NCI-H82 (cell line): ENCODE data around the gene IFITM10.

ENCODE experiments used
- DNase-seq: peaks from one replicate; lab custom pipeline; 2025; lab: John Stamatoyannopoulos, UW

IFITM10 gene

DNA sequence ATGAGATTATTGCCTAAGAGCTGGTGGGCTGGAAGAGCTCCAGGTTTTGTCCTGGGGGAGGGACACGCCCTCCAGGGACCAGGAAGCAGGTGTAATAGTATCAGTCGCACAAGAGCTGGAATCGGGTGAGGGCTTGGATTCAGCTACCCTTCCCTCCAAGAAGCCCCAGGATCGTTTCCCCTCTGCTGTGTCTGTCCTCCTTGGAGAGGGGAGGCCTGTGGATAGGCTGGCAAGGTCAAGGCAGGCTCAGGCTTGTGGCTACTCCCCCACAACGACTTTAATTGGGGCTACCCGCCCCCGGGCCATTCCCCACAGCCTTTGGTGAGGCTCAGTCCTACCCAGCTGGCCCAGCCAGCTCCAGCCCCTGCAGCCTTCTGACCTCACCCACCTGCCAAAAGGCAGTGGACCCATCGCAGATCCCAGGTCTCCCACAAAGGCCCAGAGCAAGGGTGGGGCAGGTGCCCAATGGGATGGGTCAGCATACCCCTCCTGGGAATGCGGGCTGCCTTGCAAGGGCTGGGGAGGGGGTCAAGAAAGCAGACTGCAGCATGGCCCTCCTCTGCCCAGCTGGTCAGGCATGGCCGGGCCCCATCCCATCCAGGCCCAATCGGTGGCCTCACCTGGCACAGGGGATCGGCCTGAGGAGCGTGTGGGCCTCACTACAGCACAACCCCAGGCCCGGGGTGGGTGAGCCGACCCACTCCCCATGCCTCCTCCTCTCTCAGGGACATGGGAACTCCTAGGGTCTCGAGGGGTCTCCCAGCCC lies 12.3 kb upstream of the IFITM10 start:
- peak; percentile 56 for DNase-seq

DNA sequence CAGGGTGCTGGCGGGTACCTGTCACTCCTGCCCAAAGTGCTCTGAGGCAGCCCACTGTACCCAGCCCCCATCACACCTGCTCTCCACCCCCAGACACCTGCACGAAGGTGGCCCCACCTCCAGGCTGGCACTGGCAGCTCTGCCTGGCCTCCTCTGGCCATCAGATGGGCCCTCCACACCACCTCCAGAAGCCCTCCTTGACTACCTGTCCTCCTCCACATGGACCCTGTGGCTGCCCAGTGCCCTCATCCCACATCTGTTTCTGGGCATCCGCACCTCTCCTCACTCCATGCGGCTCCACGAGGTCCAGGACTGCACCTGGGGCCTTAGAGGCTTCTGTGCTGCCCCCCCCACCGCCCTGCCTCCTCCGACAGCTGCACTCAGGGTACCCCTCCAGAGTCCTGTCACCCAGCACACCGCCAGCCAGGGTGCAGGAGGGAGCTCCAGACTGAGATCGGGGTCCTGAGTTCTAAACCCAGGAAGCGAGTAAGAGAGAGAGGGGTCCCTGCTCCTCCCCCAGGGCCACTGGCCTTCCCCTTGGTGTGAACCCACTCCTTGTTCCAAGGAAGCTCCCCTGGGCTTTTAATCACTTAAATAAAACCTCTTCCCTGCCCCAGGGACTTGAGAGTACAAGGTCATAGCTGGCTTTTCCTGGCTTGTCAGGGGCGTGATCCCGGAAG lies 11.6 kb upstream of the IFITM10 start:
- DNase-seq, result no peak

DNA sequence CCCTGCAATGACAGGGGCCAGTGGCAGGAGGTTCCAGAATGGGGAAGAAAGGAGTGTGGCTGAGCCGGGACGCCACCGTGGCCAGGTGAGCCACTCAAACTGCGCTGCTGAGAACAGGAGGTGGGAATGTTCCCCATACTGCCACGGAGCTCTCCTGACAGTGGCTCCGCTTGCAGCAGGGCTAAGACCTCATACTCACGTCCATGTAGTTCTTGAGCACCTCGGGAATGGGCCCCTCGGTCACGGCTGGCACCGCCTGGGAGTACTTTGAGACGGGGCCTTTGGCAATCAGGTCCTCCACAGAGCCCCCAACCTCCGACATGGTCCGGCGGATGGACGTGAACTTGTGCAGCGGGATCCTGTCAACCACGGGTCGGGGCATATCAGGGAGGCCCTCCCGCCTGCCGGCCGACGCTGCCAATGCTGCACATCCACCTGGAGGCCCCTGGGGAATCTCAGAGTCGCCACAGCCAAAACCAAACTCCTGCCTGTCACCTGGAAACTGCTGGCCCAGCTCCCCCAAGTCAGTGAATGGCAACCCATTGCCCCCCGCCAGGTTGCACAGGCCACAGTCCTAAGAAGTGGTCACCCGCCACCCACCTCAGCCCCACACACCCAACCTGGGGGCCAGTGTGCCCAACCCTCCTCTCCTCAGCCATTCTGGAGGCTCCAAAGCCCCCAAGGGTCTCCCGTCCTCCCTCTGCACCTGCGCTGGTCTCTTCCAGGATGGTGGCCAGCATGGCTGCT lies 10.9 kb upstream of the IFITM10 start:
- DNase-seq, result no peak

DNA sequence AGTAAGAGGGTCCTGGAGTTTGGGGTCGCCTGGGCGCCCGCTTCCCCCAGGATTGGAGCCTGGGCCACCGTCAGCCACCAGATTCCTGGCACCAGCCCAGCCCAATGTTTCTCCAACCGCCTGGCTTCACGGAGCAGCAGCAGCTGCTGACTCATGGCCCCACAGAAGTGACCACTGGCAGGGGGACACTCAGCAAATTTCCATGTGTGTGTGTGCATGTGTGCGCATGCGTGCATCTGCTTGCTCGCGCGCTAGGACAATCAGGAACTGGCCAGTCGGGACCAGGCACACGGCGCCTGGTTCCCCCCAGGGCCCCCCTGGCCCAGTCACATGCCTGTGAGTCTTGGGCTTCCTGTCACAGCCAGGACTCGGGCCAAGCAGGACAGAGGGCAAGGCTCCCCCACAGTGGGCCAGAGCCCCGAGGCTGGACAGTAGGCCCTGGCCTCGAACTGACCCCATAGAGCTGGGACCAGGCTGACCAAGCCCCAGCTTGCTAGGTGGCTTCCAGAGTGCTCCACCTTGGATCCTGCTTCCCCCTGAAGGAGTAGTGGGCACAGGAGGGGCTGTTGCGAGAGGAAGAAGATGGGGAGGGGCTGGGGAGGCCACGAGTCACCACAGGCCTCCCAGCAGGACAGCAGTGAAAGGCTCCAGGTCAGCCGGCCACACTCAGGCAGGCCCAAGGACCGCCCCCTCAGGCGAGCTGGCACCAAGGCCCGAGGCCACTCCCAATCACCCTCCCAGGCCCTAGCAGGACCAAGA lies 10.1 kb upstream of the IFITM10 start:
- DNase-seq, result no peak

DNA sequence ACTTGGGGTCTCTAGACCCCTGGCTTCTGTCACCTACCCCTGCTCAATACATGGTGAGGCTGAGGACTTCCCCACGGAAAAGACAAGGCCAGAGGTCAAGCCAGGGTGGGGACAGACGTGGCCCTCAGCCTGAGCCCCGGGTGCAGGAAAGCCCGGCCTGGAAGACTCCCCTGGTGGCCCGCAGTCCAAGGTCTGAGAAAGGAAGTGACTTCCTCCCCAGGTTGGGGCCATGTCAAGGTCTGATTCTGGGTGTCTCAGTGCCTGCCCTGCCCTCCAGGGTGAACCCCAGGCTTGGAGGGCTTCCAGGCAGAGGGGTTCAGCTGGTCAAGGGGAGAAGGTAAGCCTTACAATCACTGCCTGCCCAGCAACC lies 9.4 kb upstream of the IFITM10 start:
- DNase-seq, result no peak

DNA sequence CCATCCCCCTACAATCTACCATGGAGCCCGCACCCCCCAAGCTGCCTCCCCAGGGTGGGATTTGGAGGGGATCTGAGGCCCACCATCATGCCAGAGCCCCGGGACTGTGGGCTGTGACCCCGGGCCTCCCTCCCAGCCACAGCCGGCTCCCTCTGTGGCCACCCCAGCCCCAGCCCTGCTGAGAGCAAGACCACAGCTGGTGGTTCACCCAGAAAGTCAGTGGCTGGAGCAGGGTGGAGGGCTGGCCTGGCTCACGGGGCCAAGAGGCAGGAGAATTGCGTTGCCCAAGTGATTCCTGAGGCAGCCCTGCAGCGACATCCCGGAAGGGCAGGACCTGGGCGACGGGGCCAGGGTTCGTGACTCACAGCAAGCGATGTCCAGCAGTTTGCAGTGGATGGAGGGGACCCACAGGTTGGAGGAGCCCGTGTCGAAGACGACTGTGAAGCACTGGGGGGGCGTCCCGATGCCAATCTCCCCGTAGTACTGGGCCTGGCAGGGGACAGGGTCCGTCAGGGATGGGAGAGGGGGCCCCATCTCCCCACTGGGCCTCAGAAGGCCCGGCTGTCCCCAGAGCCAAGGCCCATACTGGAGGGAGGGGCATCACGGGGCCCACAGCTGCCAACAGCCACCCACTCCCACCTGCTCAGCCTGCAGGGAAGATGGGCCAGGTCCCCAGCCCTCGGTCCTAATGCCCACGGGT lies 8.9 kb upstream of the IFITM10 start:
- DNase-seq, result no peak

DNA sequence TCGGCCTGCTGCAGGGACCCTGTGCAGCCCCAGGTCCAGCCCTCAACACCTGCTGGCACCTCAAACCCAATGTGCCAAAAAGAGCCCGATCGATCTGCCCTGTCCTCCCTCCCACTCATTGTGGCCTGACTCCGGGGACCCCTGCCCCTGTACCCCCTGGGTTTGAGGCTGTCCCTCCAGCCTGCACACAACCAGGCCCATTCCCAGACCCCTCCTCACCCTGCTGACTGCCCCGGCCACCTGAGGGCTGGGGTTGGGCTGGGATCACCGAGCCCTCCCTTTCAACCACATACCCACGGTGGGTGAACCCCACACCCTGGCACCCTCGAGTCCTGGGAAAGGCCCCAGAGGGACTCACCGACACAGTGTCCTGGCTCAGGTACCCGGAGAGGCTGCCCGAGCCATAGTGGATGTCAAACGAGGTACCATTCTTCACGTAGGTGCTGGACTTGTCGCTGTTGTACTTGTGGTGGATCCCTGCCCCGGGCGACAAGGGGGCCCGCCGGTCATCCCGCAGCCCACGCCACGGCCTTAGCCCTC lies 8.3 kb upstream of the IFITM10 start:
- no peak for DNase-seq

DNA sequence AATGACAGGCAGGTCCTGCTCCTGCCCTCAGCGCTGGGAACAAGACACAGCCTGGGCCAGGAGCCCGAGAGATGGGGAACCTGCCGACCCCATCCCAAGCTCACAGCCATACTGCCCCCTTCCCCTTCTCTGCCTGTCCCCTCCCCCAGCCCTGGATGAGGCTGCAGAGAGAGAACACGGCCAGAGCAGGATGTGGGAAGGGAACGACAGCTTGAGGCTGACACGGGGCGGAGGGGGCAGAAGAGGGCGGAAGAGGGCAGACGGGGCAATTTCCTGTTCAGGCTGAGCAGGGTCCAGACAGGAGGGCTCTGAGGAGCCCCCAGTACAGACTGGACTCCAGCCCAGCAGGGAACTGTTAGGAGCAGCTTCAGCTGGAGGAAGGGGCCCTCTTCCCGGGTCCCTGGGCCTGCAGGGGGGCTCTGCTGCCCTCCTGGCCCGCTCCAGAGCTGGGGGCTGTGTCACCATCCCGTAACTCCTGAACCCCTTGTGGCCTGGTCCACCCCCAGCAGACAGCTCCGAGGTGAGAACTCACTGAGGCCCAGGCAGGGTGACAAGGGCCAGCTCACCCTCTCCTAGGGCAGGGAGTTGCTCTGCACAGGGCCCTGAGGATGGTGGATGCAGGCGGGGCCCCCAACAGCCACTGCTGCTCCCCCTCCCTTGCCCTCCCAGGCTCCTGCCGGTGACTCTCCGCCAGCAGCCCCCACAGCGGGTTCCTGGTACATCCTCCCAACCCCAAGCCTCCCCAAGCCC lies 7.6 kb upstream of the IFITM10 start:
- DNase-seq, result no peak

DNA sequence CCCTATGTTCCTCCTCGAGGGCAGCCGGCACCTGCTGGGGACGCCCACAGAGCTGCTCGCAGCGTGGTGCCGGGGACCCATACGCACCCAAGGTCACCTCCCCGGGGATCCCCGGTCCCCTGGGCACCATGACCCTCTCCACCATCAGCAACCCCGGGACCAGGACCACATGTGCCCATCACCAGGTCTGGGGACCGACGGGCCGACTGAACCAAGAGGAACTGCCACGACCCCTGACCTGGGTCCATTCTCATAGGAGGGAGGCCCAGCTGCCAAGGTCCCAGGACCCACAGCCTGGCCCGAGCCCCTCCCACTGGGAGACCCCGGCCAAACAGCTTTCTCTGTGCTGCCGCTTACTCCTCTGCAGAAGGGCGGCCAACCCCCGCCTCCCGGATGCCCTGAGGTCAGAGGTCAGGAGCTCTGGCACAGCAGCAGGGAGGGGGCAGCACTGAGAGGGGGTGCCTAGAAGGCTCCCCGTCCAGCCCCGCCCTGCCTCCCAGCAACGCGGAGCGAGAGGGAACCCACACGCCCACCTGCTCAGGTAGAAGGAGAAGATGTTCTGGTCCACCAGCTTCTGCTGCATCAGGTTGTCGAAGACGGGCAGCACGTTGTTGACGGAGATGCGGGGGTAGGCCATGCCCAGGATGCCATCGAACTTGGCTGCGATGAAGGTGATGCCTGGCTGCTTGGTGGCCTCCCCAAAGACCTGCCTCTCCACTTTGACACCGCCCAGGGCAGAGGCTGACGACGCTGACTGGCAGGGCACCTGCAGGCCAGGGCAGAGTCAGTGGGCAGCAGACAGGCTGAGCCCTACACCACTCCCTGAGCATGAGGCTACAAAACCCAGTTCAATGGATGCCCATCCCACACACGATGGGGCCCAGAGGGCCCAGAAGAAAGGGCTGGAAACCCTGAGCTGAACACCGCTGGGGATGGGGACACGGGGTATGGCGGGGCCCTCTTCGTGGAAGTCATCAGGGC lies 6.7 kb upstream of the IFITM10 start:
- no peak for DNase-seq

DNA sequence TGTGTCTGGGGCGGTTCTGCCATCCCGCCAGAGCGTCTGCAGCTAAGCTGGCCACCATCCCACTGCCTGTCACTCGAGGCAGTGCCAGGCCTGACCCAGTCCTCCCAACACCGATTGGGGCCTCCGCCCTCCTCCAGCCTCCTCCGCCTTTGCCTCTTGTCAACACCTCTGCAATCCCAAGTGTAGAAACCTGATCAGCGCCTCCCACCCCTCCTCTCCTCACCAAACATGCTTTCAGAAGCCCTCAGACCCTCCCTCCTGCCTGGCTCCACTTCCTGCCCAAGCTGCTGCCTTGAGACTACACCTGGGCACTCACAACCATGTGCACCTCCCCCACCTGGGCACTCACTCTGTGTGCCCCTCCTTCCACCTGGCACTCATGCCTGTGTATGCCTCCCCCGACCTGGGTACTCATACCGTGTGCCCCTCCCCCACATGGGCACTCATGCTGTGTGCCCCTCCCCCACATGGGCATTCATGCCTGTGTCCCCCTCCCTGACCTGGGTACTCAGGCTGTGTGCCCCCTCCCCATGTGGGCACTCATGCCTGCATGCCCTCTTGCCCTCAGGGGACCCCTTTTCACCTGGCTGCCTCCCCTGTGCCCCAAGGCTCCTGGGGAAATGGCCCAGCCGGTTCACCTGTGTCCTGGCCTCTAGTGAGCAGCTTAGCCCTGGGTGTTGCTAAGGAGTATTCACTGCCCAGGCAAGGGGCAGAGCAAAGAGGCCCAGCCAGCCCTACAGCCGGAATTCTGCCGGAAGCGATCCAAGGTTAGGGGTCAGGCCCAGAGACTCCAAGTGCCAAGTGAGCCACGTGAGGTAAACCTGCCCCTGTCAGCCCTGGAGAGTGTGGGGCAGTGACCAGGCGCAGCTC lies 5.5 kb upstream of the IFITM10 start:
- no peak for DNase-seq

DNA sequence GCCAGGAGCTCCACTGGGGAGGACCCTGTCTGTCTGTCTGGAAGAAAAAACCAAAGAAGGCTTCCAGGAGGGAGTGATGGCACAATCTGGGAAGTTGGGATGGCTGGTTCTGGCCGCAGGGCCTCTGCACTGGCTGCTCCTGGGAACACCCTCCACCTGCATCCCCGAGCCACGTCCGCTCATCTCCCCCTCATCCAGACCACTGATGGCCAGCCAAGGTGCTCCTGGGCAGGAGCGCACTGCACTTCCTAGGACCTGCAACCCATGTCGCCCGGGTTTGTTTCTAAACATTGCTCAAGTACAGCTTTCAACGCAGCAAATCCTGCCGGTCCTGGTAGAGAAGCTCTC lies 4.9 kb upstream of the IFITM10 start:
- no peak for DNase-seq

DNA sequence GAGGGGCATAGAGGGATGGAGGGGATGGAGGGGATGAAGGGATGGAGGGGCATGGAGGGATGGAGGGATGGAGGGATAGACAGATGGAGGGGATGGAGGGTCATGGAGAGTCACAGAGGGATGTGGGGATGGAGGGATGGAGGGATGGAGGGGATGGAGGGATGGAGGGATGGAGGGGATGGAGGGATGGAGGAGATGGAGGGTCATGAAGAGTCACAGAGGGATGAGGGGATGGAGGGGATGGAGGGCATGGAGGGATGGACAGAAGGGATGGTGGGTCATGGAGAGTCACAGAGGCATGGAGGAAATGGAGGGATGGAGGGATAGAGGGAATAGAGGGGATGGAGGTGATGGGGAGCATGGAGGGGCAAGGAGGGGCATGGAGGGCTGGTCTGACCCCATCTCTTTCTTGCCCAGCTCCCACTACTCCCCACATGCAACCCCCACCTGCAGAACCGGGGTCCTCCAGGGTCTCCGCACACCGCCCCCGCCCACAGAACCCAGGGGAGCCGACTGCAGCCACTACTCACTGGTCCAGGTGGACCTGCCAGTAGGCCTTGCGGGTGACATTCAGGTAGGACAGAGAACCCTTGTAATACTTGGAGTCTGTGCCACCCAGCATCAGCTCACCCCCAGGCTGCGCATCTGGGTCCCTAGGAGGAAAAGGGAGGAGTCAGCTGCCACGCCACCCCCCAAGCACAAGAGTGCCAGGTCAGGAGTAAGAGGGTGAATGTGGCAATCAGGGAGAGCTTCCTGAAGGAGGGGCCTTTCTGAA lies 4.2 kb upstream of the IFITM10 start:
- no peak for DNase-seq

DNA sequence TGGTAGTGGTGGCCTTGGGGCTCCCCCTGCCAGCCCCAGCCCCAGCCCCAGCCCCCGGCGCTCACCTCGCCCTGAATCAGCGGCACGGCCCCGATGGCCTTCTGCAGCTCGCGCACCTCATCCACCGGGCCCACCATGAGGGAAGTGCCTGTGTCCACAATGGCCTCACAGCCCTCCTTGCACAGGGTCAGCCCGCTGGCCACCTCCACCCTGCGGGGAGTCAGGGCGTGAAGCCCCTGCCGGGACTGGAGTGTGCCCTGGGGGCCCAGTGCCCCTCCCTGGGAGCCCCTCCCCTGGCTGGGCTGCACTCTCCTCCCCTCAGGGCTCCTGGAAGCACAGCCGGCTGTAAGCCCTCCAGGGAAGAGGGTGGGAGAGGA lies 3.5 kb upstream of the IFITM10 start:
- DNase-seq, result no peak

DNA sequence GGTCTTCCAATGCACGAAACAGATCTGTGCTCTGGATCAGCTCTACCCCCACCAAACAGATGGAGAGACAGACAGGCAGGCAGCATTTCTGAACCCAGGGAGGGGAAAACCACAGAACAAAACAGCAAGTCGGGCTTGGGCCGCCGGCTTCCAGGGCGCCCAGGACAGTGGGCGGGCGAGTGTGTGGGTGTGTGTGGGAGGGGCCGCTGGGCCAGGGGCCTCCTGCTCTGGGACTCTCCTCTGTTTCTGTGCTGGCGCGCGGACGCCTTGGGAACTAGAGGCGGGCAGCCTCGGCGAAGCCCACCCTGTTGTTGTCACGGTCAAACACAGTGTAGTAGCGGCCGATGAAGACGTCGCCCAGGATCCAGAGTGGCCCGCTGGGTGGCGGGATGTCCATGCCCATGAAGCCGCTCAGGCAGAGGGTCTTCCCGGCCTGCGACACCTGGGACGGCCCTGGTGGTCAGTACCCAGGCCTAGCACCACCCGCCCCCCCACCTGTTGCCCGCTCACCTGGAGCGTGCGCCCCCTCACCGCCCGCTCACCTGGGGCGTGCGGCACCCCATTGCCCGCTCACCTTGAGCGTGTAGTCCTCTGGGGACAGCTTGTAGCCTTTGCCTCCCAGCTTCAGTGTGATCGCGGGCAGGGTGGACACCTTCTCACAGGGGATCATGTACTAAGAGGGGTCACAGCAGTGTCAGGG lies 3.0 kb upstream of the IFITM10 start:
- DNase-seq, result no peak

DNA sequence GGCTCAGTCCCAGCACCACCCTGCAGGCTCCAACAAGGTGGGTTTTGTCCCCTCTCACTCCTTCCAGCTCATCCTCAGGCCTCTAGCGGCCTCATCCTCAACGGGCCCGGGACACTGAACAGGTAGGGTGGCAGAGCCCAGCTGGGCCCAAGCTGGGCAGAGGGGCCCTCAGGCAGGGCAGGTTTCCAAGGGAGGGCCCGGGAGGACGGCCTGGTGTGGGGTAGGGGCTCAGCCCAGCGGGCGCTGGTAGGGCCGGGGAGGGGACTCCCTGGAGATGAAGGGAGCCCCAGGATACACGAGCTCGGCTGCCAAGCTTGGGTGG lies 2.5 kb upstream of the IFITM10 start:
- DNase-seq, result no peak

DNA sequence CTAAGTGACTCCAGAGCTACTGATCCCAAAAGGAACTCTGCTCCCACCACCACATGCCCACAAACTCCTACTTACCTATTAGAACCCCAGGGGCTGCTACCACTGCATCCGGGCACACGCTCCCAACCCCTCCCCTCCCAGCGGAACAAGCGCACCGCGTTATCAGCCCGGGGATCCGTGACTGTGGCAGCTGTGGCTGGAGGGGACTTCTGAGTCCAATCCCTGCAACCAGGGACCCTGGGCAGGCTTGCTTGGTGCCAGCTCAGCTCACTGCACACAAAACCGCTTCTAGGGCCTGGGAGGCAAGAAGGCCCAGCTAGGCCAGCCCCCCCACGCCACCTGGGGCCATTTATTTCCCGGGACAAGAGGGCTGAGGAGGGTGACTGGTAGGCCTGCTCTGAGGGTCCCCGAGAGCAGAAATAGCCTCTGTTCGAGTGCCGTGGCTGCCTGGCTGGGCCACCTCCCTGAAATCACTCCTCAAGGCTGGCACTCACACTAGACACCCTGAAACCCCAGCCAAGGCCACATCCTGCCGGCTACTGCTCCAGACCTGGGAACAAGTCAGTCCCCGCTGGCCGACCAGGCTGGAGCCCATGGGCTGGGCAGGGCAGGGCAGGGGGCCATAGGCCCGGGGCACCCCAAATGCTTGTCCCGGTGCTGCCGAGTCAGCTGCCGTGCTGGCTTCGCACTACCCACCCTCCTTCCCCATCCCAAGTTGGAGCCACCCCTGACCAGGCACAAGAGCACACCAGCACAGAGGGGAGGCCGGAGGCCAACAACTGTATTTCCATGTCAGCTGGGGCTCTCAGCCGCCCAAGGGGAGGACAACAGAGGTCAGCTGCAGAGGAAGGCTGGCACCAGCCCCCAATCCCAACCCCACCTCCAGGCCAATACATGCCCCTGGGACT lies 1.9 kb upstream of the IFITM10 start:
- DNase-seq, result peak; percentile 11
